GM19239 (cell line): Measurements from ENCODE around the gene USP49.

Source experiments
- DNase-seq: peaks from one replicate; pipeline ENCODE4 v3.0.0; 2011; ENCODE audit warnings: low spot score; ENCODE audit not compliant: insufficient read length
- FAIRE-seq: peaks from 2 replicates; lab custom pipeline; 2011; peaks lifted over from hg19 to GRCh38; lab: Jason Lieb, UNC

The USP49 gene

DNA sequence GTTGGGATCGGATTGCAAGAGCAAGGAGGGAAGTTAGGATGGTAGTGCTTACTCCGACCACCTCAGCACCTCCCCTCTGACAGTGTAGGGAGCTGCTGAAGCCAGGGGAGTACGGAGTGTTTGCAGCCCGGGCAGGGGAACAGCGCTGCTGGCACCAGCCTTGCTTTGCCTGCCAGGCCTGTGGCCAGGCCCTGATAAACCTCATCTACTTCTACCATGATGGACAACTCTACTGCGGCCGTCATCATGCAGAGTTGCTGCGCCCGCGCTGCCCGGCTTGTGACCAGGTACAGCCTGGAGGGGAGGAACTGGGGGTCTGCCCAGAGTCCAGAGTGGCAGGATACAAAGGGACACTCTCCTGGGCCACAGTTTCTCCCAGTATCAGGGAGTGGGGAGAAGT lies 109.9 kb downstream of the USP49 start:
- FAIRE-seq (no peak), DNase-seq (no peak)

DNA sequence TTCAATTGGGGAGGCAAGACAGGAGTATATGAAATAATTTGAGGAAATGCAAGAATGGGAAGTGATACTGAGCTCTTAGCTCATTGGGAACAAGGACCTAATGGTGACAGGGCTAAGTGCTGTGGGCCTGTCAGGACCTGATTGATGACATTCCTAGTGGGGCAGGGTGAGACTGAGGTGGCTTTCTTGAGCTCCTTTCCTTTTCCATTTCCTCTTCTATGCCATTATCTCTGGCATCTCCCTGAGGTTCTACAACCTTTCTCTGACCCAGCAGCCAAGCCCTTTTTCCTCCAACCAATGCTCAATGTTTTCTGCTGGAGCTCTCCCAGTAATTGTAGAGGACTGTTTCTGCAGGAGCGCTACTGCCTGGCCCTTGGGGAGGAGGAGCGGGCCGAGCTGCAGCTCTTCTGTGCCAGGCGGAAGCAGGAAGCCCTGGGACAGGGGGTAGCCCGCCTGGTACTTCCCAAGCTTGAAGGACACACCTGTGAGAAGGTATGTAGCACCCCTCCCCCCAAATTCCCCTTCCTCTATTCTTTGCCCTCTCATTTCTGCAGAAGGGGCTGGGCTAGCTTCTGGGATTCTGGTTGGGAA lies 110.5 kb downstream of the USP49 start:
- no peak for FAIRE-seq
- DNase-seq: no peak

- FAIRE-seq (no peak), DNase-seq (no peak)
Measured at GRCh38 chr6:41783106-41783780, 111.9 kb downstream of the USP49 start.

DNA sequence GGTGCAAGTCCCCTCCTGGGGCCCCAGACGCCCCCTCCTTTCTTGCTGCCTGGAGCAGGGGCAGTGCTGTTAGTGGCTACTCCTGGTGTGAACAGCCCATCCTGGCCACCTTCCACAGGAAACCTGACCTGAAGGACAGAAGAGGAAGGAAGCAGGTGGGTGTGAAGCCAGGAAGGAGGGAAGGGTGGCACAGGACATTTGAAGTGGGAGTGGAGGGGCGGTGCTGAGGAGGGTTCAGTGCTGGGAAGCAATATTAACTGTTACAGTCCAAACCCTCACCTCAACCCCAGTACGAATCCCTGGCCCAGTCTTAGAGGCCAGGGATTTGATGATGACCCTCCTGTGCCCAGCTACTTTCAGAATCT lies 113.8 kb downstream of the USP49 start:
- DNase-seq (no peak), FAIRE-seq (no peak)

DNA sequence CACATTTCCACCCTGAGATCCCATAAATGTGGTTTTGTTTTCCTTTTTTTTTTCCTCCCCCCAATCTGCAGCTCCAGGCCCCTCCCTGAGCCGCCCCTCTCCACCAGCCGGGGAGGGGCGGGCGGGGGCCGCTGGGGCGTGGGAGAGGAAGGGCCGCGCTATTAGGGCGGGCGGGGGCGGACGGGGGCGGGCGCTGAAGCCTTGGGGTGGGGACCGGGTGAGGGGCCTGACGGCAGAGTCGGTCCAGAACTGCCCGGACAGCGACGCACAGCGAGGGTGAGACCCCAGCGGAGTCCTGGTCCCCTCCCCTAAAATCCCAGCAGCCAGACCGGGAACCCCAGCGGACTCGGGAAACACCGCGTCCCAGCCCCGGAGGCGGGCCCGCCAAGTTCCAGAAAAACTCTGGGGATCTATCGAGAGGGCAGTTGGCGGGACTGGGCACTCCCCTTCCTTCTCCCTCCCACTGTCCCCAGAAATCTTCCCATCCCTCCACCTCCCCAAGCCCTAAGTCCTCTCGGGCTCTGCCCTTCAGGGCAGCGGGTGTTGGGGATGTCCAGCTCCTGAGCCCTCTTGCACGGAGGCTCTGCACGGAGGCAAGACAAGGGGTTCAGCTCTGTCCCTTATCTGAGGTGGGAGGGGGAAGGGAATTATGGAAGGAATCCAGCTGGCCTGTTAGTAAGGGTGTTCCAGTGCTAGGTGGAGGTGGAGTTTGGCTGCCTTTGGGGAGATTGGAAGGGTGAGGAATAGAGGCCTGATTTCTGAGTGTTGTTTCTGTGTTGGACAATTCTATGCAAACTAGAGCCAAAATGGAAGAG lies 114.4 kb downstream of the USP49 start, which contains the start of gene PRICKLE4:
Gene PRICKLE4, plus strand, starts transcription at position 232 of the 815 bp plus-strand sequence. CDS start 2,692 bp downstream, outside the sequence.
- DNase-seq: no peak
- FAIRE-seq: no peak

DNA sequence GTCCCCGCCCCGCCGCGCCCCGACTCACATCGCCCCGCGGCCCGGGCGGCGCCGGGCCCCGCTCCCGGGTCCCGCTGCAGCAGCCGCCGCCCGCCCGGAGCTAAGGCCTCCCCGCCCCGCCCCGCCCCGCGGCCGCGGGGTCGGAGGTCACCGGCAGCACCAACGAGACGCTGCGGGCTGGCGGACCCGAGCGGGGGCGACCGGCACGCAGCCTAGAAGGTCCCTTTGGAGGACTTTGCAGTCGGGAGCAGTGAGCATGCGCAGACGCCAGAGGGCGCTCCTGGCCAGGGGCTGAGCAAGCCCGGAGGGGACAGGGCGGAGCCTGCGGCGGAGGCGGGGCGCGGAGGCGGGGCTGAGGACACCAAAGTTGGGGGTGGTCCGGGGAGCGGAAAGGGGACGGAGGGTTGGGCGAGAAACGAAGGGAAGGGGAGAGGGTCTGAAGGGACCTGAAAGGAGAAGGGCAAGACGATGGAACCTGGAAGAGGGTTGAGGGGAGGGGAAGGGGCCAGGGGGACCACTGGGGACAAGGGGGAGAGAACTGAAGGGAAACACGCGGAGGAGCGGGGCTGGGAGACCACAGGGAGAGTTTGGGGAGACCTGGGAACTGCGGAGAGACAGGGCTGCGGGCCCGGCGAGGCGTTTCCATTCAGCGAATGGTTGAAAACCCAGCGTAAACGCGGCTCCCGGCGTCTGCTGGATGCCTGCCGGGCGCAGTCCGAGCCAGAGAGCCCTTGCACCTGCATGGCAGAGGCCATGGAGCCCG lies 115.2 kb downstream of the USP49 start, which contains the start of gene FRS3:
Gene FRS3, minus strand, starts transcription at position 113 of the 763 bp plus-strand sequence. CDS start 2,913 bp downstream, outside the sequence.
- FAIRE-seq (peak; percentile 89), DNase-seq (peak; percentile 100)

DNA sequence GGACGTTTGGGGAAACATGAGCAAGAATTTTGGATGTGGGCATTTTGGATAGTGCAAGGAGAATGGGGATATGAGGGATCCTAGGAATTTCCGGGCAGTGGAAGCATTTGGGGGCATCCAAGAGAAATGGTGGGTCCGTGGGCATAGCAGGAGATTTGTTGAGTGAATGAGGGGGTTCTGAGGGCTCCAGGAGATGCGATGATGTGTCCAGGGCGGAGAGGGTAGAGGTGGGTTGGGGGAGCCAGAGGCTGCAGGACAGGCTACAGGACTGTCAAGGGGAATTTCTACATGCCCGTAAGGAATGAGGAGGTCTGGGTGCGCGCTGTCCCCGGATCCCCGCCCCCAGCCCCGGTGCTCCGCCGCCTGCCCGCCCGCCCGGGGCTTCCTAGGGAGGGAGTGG lies 115.8 kb downstream of the USP49 start:
- DNase-seq (no peak), FAIRE-seq (no peak)

DNA sequence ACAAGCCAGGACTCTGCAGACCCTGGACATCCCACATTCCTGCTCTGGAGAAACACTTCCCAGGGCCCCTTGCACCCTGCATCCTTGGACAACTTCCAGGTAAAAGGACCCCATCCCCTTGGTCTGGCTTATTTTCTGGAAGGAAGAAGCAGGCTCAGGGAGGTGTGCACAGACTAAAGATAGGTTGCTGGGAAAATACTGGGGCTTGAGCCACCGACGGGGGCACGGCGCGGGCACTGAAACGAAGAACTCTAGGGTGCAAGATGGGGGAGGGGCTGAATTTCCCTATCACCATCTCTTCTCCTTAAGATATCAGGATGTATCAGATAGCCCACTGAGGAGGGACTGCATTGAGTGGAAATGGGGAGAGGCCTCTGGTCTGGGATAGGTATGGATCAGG lies 116.3 kb downstream of the USP49 start:
- no peak for FAIRE-seq
- DNase-seq: no peak

DNA sequence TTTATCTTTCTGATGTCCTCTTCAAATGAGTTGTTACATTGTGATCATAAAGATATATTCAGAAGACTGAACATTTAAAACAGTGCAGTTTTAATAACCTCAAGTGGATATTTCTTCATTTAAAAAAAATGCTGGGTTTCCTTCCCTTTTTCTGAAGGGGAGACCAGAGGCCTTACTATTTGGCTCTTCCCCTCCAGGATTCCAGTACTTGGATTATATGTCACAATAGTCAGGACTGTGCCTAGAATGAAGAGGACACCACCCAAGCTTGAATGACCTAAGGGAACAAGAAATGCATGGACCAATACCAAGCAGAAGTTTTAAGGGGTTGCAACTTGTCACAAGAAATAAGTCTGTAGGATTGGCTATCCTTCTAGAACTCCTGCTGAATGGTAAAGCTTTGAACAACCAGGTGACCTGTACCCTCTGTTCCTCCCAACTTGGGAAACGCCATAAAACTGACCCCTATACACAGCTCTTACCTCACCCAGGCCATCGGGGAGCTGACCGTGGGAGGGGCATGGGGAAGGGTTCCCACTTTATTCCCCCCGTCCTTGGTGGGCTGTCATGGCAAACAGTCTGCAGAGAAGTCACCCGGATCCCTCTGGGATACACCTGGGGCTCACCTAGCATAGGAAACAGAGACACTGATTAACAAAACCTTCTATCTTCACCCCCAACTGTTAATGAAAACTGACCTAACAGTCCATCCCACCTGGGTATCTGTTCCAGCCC lies 117.5 kb downstream of the USP49 start:
- DNase-seq (no peak), FAIRE-seq (no peak)

- FAIRE-seq: no peak
Measured at GRCh38 chr6:41775293-41775882, 119.8 kb downstream of the USP49 start.

GRCh38 chr6:41774841-41775240 lies 120.3 kb downstream of the USP49 start:
- FAIRE-seq: no peak

More at GRCh38 chr6:41775293-41775882, 119.8 kb downstream of the USP49 start:
- DNase-seq: no peak

DNA sequence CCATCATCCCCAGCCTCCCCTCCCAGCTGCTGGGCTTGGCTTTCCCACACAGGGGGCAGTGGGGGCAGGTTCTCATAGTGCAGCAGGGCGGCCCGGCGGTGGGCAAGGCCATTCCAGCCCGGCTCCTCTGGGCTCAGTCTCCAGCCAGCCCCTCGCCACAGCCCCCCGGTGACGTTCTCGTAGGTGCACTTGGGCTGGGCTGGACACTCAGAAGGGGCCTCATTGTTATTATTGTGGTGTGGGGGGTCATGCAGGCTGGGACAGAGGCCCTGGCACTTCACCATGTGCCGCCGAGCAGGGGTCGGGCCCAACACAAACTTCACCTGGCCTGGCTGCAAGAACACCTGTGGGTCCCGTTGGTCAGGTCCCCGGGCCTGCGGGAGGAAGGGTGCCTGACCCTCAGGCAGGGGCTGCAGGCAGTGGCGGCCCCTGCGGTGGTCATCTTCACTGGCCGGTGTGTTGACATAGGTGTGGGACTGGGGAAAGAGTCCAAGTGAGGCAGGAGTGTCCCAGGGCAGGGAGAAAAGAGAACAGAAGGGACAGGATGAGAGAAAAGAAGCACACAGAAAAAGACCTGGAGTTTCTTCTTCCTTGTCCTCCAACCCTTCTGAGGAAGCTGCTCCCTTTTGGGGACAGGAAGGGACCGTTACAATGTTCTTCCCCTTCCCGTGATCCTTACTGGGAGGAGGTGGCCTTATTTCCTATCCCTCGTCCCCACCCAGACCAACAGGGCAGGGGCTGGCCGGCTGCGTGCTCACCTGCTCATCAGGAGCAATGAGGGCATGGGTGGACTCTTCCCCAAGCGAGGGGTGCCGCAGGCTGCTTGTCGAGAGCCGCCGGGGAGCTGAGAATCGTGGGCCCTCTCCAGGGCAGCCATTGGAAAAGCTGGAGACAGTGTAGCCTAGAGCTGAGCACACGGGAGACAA lies 123.9 kb downstream of the USP49 start:
- no peak for DNase-seq
- FAIRE-seq: no peak

More at GRCh38 chr6:41774841-41775240, 120.3 kb downstream of the USP49 start:
- no peak for DNase-seq

DNA sequence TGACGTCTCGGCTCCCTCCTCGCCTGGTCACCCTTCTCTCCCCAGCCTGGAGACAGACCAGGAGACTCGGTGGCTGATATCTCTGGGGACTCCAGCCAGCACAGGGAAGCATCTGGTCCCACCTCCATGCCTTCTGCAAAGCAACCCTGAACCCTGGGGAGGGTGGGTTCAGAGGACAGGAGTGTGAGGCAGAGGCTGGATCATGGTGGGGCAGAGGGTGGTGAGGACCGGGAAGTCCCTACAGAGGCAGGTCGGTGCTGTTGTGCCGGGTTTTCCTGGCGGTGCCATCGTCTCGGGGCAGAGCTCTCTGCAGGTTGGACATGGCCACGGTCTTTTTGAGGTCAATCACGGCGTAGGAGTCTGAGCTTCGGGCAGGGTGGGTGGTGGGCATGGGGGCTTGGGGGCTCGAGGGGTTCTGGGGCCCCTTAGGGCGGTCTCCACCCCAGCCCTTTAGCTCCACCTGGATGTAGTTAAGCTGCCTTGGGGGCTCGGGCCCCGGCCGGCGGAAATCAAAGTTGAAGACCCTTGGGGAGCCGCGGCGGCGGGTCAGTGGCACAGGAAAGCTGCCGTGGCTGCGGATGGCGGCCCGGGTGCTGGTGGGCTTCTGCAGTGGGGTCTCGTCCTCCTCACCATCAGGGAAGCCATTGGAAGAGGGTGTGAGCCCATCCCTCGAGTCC lies 124.7 kb downstream of the USP49 start:
- no peak for FAIRE-seq
- DNase-seq: no peak

- DNase-seq: no peak
- no peak for FAIRE-seq
Measured at GRCh38 chr6:41769376-41769775, 125.8 kb downstream of the USP49 start.

DNA sequence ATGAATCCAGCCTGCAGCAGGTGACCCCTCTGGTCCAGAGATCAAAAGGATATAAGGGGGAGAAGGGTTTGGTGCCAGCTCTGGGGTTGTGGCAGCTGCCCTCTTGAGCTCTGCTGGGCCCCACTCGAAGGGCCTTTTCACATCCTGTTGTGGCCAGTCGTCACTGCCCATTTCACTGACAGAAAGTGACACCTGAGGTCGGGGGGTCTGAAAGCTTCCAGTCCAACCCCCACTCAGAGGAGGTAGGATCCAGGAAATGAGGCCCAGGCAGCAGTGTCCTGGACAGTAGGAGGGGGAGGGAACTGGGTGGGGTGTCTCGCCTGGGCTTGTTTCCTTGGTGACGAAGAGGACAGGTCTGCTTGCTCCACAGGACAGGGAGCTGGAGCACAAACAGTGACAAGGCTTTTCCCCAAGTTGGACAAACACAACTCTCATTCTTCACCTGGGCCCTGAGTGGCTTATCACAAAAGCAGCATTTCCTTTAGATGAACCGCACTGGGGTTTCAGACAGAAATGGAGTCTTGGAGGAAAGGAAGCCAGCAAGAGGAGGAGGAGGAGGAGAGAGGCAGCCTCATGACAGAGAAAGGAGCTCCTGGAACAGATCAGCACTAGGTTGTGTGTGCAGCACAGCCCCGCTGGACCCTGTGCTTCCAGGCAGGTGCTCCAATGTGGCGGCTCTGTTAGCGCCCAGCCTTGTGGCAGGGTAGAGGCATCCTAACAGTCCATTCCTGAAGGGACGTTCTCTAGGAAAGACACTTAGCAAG lies 126.4 kb downstream of the USP49 start:
- DNase-seq: no peak
- no peak for FAIRE-seq

DNA sequence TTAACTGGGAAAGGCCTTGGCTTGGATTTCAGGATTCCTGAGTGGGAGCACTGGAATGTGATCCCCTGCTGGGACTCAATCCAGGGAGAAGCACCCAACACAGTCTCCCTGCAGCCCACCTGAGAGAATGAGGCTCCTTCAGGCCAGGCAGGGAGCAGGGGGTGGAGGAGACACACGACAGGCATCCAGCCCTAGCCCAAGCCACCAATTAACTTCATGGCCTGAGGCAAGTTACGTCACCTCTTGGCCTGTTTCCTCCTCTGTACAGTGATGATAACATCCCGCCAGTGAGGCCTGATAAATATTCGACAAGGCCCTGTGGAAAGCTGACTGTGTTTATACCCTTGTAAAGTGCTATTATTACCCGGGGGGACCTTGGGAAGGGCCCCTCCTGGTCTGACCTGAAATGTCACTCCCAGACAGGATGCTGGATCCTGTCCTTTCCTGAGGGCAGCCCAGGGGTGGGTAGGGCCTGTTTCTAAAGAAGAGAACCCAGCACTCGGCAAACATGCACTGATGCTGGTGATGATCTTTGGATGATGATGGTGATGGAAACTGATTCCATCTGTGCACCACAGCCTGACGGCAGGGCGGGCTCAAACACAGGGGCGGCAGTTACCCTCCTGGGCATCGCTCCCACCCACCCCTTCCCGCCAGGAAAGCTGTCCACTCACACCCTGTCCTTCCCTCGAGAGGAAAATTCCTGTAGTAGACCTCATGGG lies 127.9 kb downstream of the USP49 start:
- no peak for DNase-seq

More for the DNA sequence above, 127.9 kb downstream of the USP49 start:
- FAIRE-seq: no peak
